GM23248 (cell line): ENCODE data around the gene CHST3. TPM values are rescaled to one million over a fixed set of nuclear protein-coding genes. Genes with fewer than 3 reads are reported as not detected.
A peak's percentile ranks its signal among the peaks of the same experiment; 100 is the strongest.

Experiments used
- DNase-seq: peaks from one replicate; pipeline ENCODE4 v3.0.0-alpha.2; 2015
- H2AFZ ChIP-seq: fragments of 200-600 bp; sonication (generic); 2 replicates; pipeline ENCODE4 v1.6.1; 2016; ENCODE audit warnings: antibody characterized with exemption
- H3F3A ChIP-seq: fragments of 200-600 bp; sonication (generic); 2 replicates; pipeline ENCODE4 v1.6.1; 2016; ENCODE audit warnings: mild to moderate bottlenecking, antibody characterized with exemption, mixed run types; ENCODE audit not compliant: insufficient read depth
- H3K27ac ChIP-seq: fragments of 200-600 bp; sonication (generic); 2 replicates; pipeline ENCODE4 v1.5.1; 2016; ENCODE audit warnings: mild to moderate bottlenecking
- H3K27me3 ChIP-seq: fragments of 200-600 bp; sonication (generic); replicated peaks from 2 replicates; pipeline ENCODE4 v1.6.1; 2016; ENCODE audit warnings: mild to moderate bottlenecking; ENCODE audit not compliant: insufficient read depth
- H3K36me3 ChIP-seq: fragments of 200-600 bp; sonication (generic); 2 replicates; pipeline ENCODE4 v1.6.1; 2016; ENCODE audit warnings: low read depth, mild to moderate bottlenecking
- H3K4me1 ChIP-seq: fragments of 200-600 bp; sonication (generic); 2 replicates; pipeline ENCODE4 v1.6.1; 2016; ENCODE audit warnings: mild to moderate bottlenecking; ENCODE audit not compliant: insufficient read depth
- H3K4me2 ChIP-seq: fragments of 200-600 bp; sonication (generic); one replicate; pipeline ENCODE4 v1.6.1; 2016; ENCODE audit warnings: mild to moderate bottlenecking; ENCODE audit not compliant: unreplicated experiment
- H3K4me3 ChIP-seq: fragments of 200-600 bp; sonication (generic); 2 replicates; pipeline ENCODE4 v1.5.1; 2016; ENCODE audit warnings: mild to moderate bottlenecking
- H3K79me2 ChIP-seq: fragments of 200-600 bp; sonication (generic); 2 replicates; pipeline ENCODE4 v1.6.1; 2016; ENCODE audit warnings: mild to moderate bottlenecking; ENCODE audit not compliant: insufficient read depth
- H3K9ac ChIP-seq: fragments of 200-600 bp; sonication (generic); 2 replicates; pipeline ENCODE4 v1.6.1; 2016; ENCODE audit warnings: mild to moderate bottlenecking
- H3K9me2 ChIP-seq: fragments of 200-600 bp; sonication (generic); 2 replicates; pipeline ENCODE4 v1.6.1; 2016; ENCODE audit warnings: mixed run types, mild to moderate bottlenecking, moderate library complexity; ENCODE audit not compliant: insufficient read depth
- H3K9me3 ChIP-seq: fragments of 200-600 bp; sonication (generic); one replicate; pipeline ENCODE4 v1.6.1; 2017; ENCODE audit warnings: low read depth
- H4K20me1 ChIP-seq: fragments of 200-600 bp; sonication (generic); 2 replicates; pipeline ENCODE4 v1.6.0; 2016; ENCODE audit not compliant: insufficient read depth
- EZH2 ChIP-seq: fragments of 200-600 bp; sonication (generic); IDR thresholded peaks from 2 replicates; pipeline ENCODE4 v1.6.1; 2018; ENCODE audit warnings: antibody characterized with exemption, mild to moderate bottlenecking; ENCODE audit not compliant: insufficient read depth, poor library complexity, severe bottlenecking
- EZH2phosphoT487 ChIP-seq: fragments of 200-600 bp; sonication (generic); IDR thresholded peaks from 2 replicates; pipeline ENCODE4 v1.6.1; 2018; ENCODE audit warnings: antibody characterized with exemption, moderate library complexity, mild to moderate bottlenecking, low read depth; ENCODE audit not compliant: insufficient read depth
- WGBS, 2 experiments: methylation state at CpG; one replicate each; pipeline ENCODE4 v1.1.6; 2015 to 2017; ENCODE audit warnings: low lambda C conversion rate in 2 of 2, low coverage in 1 of 2; ENCODE audit errors: missing lambda C conversion rate in 2 of 2; 5-methylcytosine and 5-hydroxymethylcytosine counted together
- in situ Hi-C: fragments of 300-500 bp; cut with MboI; formaldehyde crosslinking; loops from 2 replicates; pipeline ENCODE4 v1.15.0; 2020
- polyA plus RNA-seq: library from polyadenylated mRNA; unstranded; fragments of >200 nt; fragmentation: Nextera tagmentation; extraction: Ambion mirVana; gene quantifications from 2 replicates; pipeline ENCODE4 v1.2.1, GENCODE V29; 2016
- total RNA-seq: library from RNA; depleted of rRNA; stranded (reverse); fragments of >200 nt; shearing (Covaris generic); gene quantifications from 2 replicates; pipeline ENCODE4 v1.2.3, GENCODE V29; 2014

Gene CHST3
- total and polyA plus RNA-seq, 2 experiments from 2014 or later: 10.7 to 42.2 TPM

DNA sequence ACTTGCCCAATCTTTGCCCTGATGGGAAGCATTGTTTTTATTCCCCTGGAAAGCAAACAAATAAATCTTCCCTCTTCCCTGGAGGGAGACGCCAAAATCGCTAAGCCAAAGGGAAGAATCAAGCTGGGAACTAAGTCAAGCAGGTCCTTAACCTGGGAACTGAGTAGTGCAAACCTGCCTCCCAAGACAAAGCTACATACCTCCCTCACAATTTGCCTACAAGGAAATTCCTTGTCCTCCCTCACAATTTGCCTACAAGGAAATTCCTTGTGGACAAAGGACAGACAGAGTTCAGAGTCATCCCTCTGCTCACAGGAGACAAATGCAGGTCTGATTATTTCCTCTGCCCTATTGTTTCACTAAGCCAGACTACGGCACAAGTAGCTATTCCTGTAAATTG is 73.6 kb downstream of the CHST3 start:
- TF ChIP-seq EZH2phosphoT487 (no peak), EZH2 (no peak)
- Histone ChIP-seq H3K27ac (no peak overlapping the region), H3K79me2 (no peaks in the 10 kb centered on the region), H3K4me3 (no peak overlapping the region), H2AFZ (no peak overlapping the region), H3F3A (no peaks in the 10 kb centered on the region), H3K36me3 (no peaks in the 10 kb centered on the region), H3K9me2 (no peaks in the 10 kb centered on the region), H4K20me1 (no peaks in the 10 kb centered on the region), H3K4me1 (peaks cover 15% of the 10 kb centered on the region), H3K9me3 (no peaks in the 10 kb centered on the region), H3K27me3 (no peaks in the 10 kb centered on the region), H3K4me2 (no peak overlapping the region), H3K9ac (no peak overlapping the region)
- WGBS, 2 experiments: 91 to 95% methylated on average over 3 of the region's 3 CpGs
- no peak for DNase-seq
- in situ Hi-C loops: no loop called here

DNA sequence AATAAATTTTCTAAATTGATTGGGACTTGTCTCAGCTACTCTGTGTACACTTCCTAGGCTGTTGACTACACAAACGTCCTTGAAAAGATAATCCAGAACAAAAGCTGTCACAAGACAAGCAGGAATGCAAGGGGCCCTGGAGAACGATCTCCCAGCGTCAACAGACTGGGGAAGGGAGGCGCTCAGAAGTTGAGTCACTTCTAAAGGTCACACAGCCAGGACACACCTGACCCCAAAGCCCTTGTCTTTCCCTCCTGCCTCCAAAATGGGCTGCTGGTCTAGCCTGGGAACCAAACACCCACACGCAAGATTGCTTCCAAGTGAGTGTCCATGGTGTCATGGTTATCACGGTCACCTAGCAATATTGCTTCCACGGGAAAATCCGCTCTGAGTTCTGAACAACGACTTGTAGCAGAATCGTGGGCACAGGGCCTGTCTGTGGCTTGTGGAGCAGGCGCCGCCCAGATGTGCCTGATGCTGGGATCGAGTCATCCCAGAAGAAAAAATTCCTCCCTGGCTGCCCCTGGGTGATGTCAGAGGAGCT is 74.3 kb downstream of the CHST3 start:
- in situ Hi-C loops: no loop called here
- 9 to 16% methylated on average over 13 of the region's 13 CpGs for WGBS, 2 experiments
- Histone ChIP-seq H3K9ac (peak overlapping the region; percentile 23), H3K9me3 (no peaks in the 10 kb centered on the region), H3F3A (no peaks in the 10 kb centered on the region), H3K4me2 (peak overlapping the region; percentile 8), H3K27me3 (no peaks in the 10 kb centered on the region), H3K36me3 (no peaks in the 10 kb centered on the region), H3K79me2 (no peaks in the 10 kb centered on the region), H3K27ac (peak overlapping the region; percentile 50), H3K4me1 (peaks cover 15% of the 10 kb centered on the region), H3K9me2 (no peaks in the 10 kb centered on the region), H4K20me1 (no peaks in the 10 kb centered on the region), H2AFZ (peak overlapping the region; percentile 36), H3K4me3 (no peak overlapping the region)
- no peak for TF ChIP-seq EZH2
- no peak for TF ChIP-seq EZH2phosphoT487
- peak; percentile 94 for DNase-seq

DNA sequence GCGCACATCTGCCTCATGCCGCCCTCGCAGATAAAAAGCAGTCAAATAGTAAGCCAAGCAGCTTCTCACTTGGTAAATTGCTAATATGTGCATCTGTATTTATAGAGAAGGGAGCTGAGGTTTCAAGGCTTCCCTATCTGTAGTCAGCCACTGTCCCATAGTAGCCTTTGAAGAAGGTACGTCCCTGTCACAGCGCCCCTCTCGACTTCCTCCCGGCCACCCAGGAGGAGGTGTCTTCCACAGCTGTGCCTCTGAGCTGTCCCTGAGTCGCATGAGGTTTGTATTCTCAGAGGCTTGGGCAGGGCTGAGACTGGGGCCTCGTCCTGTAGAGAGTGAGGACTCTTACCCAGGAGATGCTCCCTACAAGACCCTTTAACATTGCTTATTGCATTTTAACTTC is 75.2 kb downstream of the CHST3 start:
- no peaks in the 10 kb centered on the region for H3K27me3 ChIP-seq
- peak overlapping the region; percentile 8 for H3K4me2 ChIP-seq
- no peak overlapping the region for H3K9ac ChIP-seq
- 74 to 75% methylated on average over 9 of the region's 9 CpGs for WGBS, 2 experiments
- no peaks in the 10 kb centered on the region for H3K9me2 ChIP-seq
- H3F3A ChIP-seq: no peaks in the 10 kb centered on the region
- no peaks in the 10 kb centered on the region for H3K9me3 ChIP-seq
- no peaks in the 10 kb centered on the region for H3K79me2 ChIP-seq
- no peaks in the 10 kb centered on the region for H4K20me1 ChIP-seq
- in situ Hi-C loops: no loop called here
- no peaks in the 10 kb centered on the region for H3K36me3 ChIP-seq
- H2AFZ ChIP-seq: no peak overlapping the region
- TF ChIP-seq EZH2phosphoT487 (no peak), EZH2 (no peak)
- H3K27ac ChIP-seq: peak overlapping the region; percentile 50; the same call in 1 of the 2 replicates
- no peak overlapping the region for H3K4me3 ChIP-seq
- peaks cover 15% of the 10 kb centered on the region for H3K4me1 ChIP-seq
- DNase-seq: peak; percentile 15

GRCh38 chr10:72041491-72041890 is 77.3 kb downstream of the CHST3 start:
- H2AFZ ChIP-seq: no peak overlapping the region
- H3K4me1 ChIP-seq: peaks cover 15% of the 10 kb centered on the region
- no peak for TF ChIP-seq EZH2
- TF ChIP-seq EZH2phosphoT487: no peak
- H3F3A ChIP-seq: no peaks in the 10 kb centered on the region
- H3K36me3 ChIP-seq: no peaks in the 10 kb centered on the region
- H3K9ac ChIP-seq: no peak overlapping the region
- no peak overlapping the region for H3K4me2 ChIP-seq
- H3K4me3 ChIP-seq: no peak overlapping the region
- H3K27me3 ChIP-seq: no peaks in the 10 kb centered on the region
- no peaks in the 10 kb centered on the region for H3K79me2 ChIP-seq
- in situ Hi-C loops: no loop called here
- WGBS, 2 experiments: 73 to 78% methylated on average over 6 of the region's 6 CpGs
- H4K20me1 ChIP-seq: no peaks in the 10 kb centered on the region
- no peak overlapping the region for H3K27ac ChIP-seq
- no peaks in the 10 kb centered on the region for H3K9me3 ChIP-seq
- peak; percentile 35 for DNase-seq
- H3K9me2 ChIP-seq: no peaks in the 10 kb centered on the region
